Activated T-helper 17 cell treated with anti-CD3 and anti-CD28 coated beads, Interleukin-2, amount 50 U/mL, for 72 hours (primary cell): ENCODE results near the gene XRN2. TPM values are rescaled to one million over a fixed set of nuclear protein-coding genes. Genes with fewer than 3 reads are reported as not detected.
A peak's percentile ranks its signal among the peaks of the same experiment; 100 is the strongest.

Experiments used
- ATAC-seq: fragments of 150-1000 bp; cut with Tn5 transposase; replicated peaks from 2 replicates; pipeline ENCODE4 v1.10.0; 2021; ENCODE audit warnings: mild to moderate bottlenecking, moderate library complexity
- H3K27ac Mint-ChIP-seq: one replicate; pipeline ENCODE4 v1.8.0; 2022; ENCODE audit warnings: mixed read lengths
- H3K27me3 Mint-ChIP-seq: one replicate; pipeline ENCODE4 v1.8.0; 2022; ENCODE audit warnings: mixed read lengths
- H3K36me3 Mint-ChIP-seq: one replicate; pipeline ENCODE4 v1.8.0; 2022; ENCODE audit warnings: low read depth, mild to moderate bottlenecking, mixed read lengths
- H3K4me1 Mint-ChIP-seq: one replicate; pipeline ENCODE4 v1.8.0; 2022; ENCODE audit warnings: mixed read lengths
- H3K4me3 Mint-ChIP-seq: one replicate; pipeline ENCODE4 v1.8.0; 2022; ENCODE audit warnings: mild to moderate bottlenecking, mixed read lengths
- H3K9me3 Mint-ChIP-seq: one replicate; pipeline ENCODE4 v1.8.0; 2022; ENCODE audit warnings: mixed read lengths
- total RNA-seq, 2 donors: library from RNA; stranded (reverse); gene quantifications; one replicate each; pipeline ENCODE4 v1.2.3, GENCODE V29; 2022

Gene XRN2
- total RNA-seq, 2 donors from 2014 or later: 42.9 to 82.3 TPM

GRCh38 chr20:21378259-21378658 is 75.1 kb downstream of the XRN2 start:
- Mint-ChIP-seq H3K4me3 (no peak overlapping the region), H3K4me1 (peaks cover 5% of the 10 kb centered on the region), H3K27ac (no peak overlapping the region), H3K36me3 (peaks cover 93% of the 10 kb centered on the region), H3K27me3 (no peaks in the 10 kb centered on the region), H3K9me3 (no peaks in the 10 kb centered on the region)
- ATAC-seq: no peak

- H3K27me3 Mint-ChIP-seq: no peaks in the 10 kb centered on the region
- no peaks in the 10 kb centered on the region for H3K9me3 Mint-ChIP-seq
- peaks cover 94% of the 10 kb centered on the region for H3K36me3 Mint-ChIP-seq
- no peak for ATAC-seq
- H3K4me1 Mint-ChIP-seq: no peaks in the 10 kb centered on the region
- H3K27ac Mint-ChIP-seq: no peak overlapping the region
- H3K4me3 Mint-ChIP-seq: no peak overlapping the region
Observed at GRCh38 chr20:21380711-21381110, 77.6 kb downstream of the XRN2 start.

- Mint-ChIP-seq H3K36me3 (peaks cover 98% of the 10 kb centered on the region), H3K27ac (no peak overlapping the region), H3K27me3 (no peaks in the 10 kb centered on the region), H3K4me3 (no peak overlapping the region), H3K4me1 (no peaks in the 10 kb centered on the region), H3K9me3 (no peaks in the 10 kb centered on the region)
- no peak for ATAC-seq
Observed at GRCh38 chr20:21381619-21382018, 78.5 kb downstream of the XRN2 start.

GRCh38 chr20:21384308-21384892 is 81.3 kb downstream of the XRN2 start:
- Mint-ChIP-seq H3K4me3 (no peak overlapping the region), H3K4me1 (no peaks in the 10 kb centered on the region), H3K36me3 (peaks cover 99% of the 10 kb centered on the region), H3K27ac (no peak overlapping the region), H3K9me3 (no peaks in the 10 kb centered on the region), H3K27me3 (no peaks in the 10 kb centered on the region)
- ATAC-seq: no peak

- Mint-ChIP-seq H3K4me3 (no peak overlapping the region), H3K9me3 (no peaks in the 10 kb centered on the region), H3K36me3 (peaks cover 97% of the 10 kb centered on the region), H3K4me1 (no peaks in the 10 kb centered on the region), H3K27me3 (peaks cover 4% of the 10 kb centered on the region), H3K27ac (no peak overlapping the region)
- ATAC-seq: no peak
Observed at GRCh38 chr20:21386111-21386510, 83.0 kb downstream of the XRN2 start.

- H3K9me3 Mint-ChIP-seq: no peaks in the 10 kb centered on the region
- ATAC-seq: no peak
- peaks cover 83% of the 10 kb centered on the region for H3K36me3 Mint-ChIP-seq
- no peak overlapping the region for H3K27ac Mint-ChIP-seq
- peaks cover 13% of the 10 kb centered on the region for H3K27me3 Mint-ChIP-seq
- no peak overlapping the region for H3K4me3 Mint-ChIP-seq
- peaks cover 5% of the 10 kb centered on the region for H3K4me1 Mint-ChIP-seq
Observed at GRCh38 chr20:21387528-21387927, 84.4 kb downstream of the XRN2 start.

- Mint-ChIP-seq H3K27ac (no peak overlapping the region), H3K4me1 (peaks cover 11% of the 10 kb centered on the region), H3K36me3 (peaks cover 73% of the 10 kb centered on the region), H3K27me3 (peaks cover 23% of the 10 kb centered on the region), H3K9me3 (no peaks in the 10 kb centered on the region), H3K4me3 (no peak overlapping the region)
- no peak for ATAC-seq
Observed at GRCh38 chr20:21388566-21388965, 85.4 kb downstream of the XRN2 start.

GRCh38 chr20:21389368-21389767 is 86.2 kb downstream of the XRN2 start:
- H3K9me3 Mint-ChIP-seq: no peaks in the 10 kb centered on the region
- peaks cover 11% of the 10 kb centered on the region for H3K4me1 Mint-ChIP-seq
- no peak for ATAC-seq
- H3K27me3 Mint-ChIP-seq: peaks cover 23% of the 10 kb centered on the region
- no peak overlapping the region for H3K4me3 Mint-ChIP-seq
- H3K27ac Mint-ChIP-seq: no peak overlapping the region
- H3K36me3 Mint-ChIP-seq: peaks cover 65% of the 10 kb centered on the region

- Mint-ChIP-seq H3K4me3 (no peak overlapping the region), H3K36me3 (peaks cover 52% of the 10 kb centered on the region), H3K27me3 (peaks cover 32% of the 10 kb centered on the region), H3K4me1 (peaks cover 11% of the 10 kb centered on the region), H3K27ac (no peak overlapping the region), H3K9me3 (no peaks in the 10 kb centered on the region)
- no peak for ATAC-seq
Observed at GRCh38 chr20:21390768-21391167, 87.6 kb downstream of the XRN2 start.

GRCh38 chr20:21391185-21391971 is 88.2 kb downstream of the XRN2 start:
- H3K27ac Mint-ChIP-seq: no peak overlapping the region
- H3K36me3 Mint-ChIP-seq: peaks cover 46% of the 10 kb centered on the region
- ATAC-seq: no peak
- peaks cover 32% of the 10 kb centered on the region for H3K27me3 Mint-ChIP-seq
- peaks cover 11% of the 10 kb centered on the region for H3K4me1 Mint-ChIP-seq
- H3K4me3 Mint-ChIP-seq: peak overlapping the region; percentile 36
- no peaks in the 10 kb centered on the region for H3K9me3 Mint-ChIP-seq

GRCh38 chr20:21391972-21392352 is 88.8 kb downstream of the XRN2 start:
- Mint-ChIP-seq H3K9me3 (no peaks in the 10 kb centered on the region), H3K27me3 (peaks cover 32% of the 10 kb centered on the region), H3K27ac (no peak overlapping the region), H3K4me1 (peaks cover 11% of the 10 kb centered on the region), H3K36me3 (peaks cover 40% of the 10 kb centered on the region), H3K4me3 (peak overlapping the region; percentile 36)
- ATAC-seq: no peak

- H3K27ac Mint-ChIP-seq: no peak overlapping the region
- no peak for ATAC-seq
- no peak overlapping the region for H3K4me3 Mint-ChIP-seq
- H3K27me3 Mint-ChIP-seq: peaks cover 38% of the 10 kb centered on the region
- H3K4me1 Mint-ChIP-seq: peaks cover 11% of the 10 kb centered on the region
- H3K9me3 Mint-ChIP-seq: no peaks in the 10 kb centered on the region
- peaks cover 35% of the 10 kb centered on the region for H3K36me3 Mint-ChIP-seq
Observed at GRCh38 chr20:21393166-21393565, 90.0 kb downstream of the XRN2 start.

- H3K27me3 Mint-ChIP-seq: peaks cover 47% of the 10 kb centered on the region
- peaks cover 11% of the 10 kb centered on the region for H3K4me1 Mint-ChIP-seq
- H3K9me3 Mint-ChIP-seq: no peaks in the 10 kb centered on the region
- H3K4me3 Mint-ChIP-seq: no peak overlapping the region
- no peak for ATAC-seq
- H3K36me3 Mint-ChIP-seq: peaks cover 31% of the 10 kb centered on the region
- no peak overlapping the region for H3K27ac Mint-ChIP-seq
Observed at GRCh38 chr20:21393816-21394519, 90.8 kb downstream of the XRN2 start.

- no peaks in the 10 kb centered on the region for H3K9me3 Mint-ChIP-seq
- ATAC-seq: no peak
- H3K4me3 Mint-ChIP-seq: no peak overlapping the region
- H3K36me3 Mint-ChIP-seq: peaks cover 25% of the 10 kb centered on the region
- H3K27ac Mint-ChIP-seq: no peak overlapping the region
- peaks cover 11% of the 10 kb centered on the region for H3K4me1 Mint-ChIP-seq
- peaks cover 50% of the 10 kb centered on the region for H3K27me3 Mint-ChIP-seq
Observed at GRCh38 chr20:21394551-21394950, 91.4 kb downstream of the XRN2 start.
